ENCODE measurements around the gene LHPP.

- TF ChIP-seq EP300 (IDR thresholded peaks at IDR 0.05; ENCODE audit: borderline replicate concordance in 1 of 2, control insufficient read depth in 1 of 2, low read depth in 2 of 2, low read length in 2 of 2) (no peak), HCFC1 (IDR thresholded peaks at IDR 0.05; ENCODE audit: low read length) (no peak), CTCF (IDR thresholded peaks at IDR 0.05 in 2 of 3, conservative IDR thresholded peaks at IDR 0.05 in 1 of 3; ENCODE audit: control insufficient read depth in 2 of 3, extremely low read depth in 1 of 3, insufficient read depth in 1 of 3, low read depth in 3 of 3, low read length in 3 of 3) (no peak), IRF4 (IDR thresholded peaks at IDR 0.05; ENCODE audit: low read depth, low read length) (no peak), BHLHE40 (IDR thresholded peaks at IDR 0.05; ENCODE audit: borderline replicate concordance in 1 of 2, low read depth in 2 of 2, low read length in 1 of 2) (no peak), TAF1 (IDR thresholded peaks at IDR 0.05; ENCODE audit: borderline replicate concordance, low read depth, low read length) (no peak), TCF7 (IDR thresholded peaks at IDR 0.05; ENCODE audit: borderline replicate concordance) (no peak), NFYB (IDR thresholded peaks at IDR 0.05; ENCODE audit: insufficient read depth, low read depth, low read length) (no peak)
Measured at GRCh38 chr10:124511205-124512039, 49.8 kb downstream of the LHPP start.
